GM18907 (cell line): ENCODE data around the gene HPS5.

Source experiments
- ATAC-seq: cut with Tn5 transposase; IDR thresholded peaks from one replicate; pipeline ENCODE4 v1.9.1; 2021; ENCODE audit warnings: mild to moderate bottlenecking, moderate library complexity; ENCODE audit not compliant: unreplicated experiment

Gene HPS5

GRCh38 chr11:18236664-18237356 is 85.1 kb downstream of the HPS5 start, which contains the start of gene SAA4:
Gene SAA4, minus strand, starts transcription at chr11:18236802. Its CDS starts 876 bp downstream, at chr11:18235926.
- no peak for ATAC-seq

- no peak for ATAC-seq
Observed at GRCh38 chr11:18235394-18236334, 86.3 kb downstream of the HPS5 start.

GRCh38 chr11:18233912-18234311 is 88.0 kb downstream of the HPS5 start:
- ATAC-seq, result no peak

GRCh38 chr11:18230859-18231258 is 91.1 kb downstream of the HPS5 start:
- ATAC-seq, result no peak

DNA sequence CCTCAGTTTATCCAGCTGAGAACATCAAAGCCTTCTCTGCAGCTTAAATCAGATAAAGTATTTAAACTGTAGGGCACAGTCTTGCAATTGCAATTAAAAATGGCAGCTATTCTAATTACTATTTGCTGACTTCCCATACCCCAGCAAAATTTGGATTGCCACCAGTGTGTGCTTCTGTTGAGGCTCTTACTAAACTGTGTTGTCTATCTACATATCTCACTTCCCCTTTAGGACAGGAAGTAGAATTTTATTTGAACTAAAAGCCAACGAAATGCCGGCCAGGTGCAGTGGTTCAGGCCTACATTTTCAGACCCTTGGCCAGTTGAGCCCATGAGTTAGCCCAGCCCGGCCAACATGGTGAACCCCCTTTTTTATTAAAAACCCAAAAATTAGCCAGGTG is 92.4 kb downstream of the HPS5 start:
- peak; percentile 94 for ATAC-seq
